ENCODE data around the gene CWF19L1. TPM values are rescaled to one million over a fixed set of nuclear protein-coding genes. Genes with fewer than 3 reads are reported as not detected.

CWF19L1 gene
- total RNA-seq, 5 donors from 2014 or later (not counting 1 experiment from before 2014, with no cell fraction given) = 37.2 to 43.9 (median 39.2) TPM

DNA sequence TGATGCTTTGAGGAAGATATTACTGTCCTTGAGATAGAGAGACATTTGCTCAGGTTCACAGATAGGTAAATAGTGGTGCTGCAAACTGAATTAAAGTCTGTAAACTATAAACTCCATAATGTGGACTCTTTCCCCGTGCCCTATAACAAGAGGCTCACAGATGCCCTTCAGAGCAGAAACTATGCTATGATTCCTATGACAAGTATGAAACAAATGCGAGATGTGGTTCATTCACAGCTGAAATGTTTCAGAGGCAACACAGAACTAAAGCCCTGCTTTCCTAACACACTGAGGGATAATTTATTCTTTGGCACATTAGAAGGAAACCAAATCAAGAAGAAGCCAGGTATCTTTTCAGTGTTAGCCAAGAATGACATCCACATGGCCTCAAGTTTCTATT is 51.4 kb downstream of the CWF19L1 start:
- no peaks in the 10 kb centered on the region for H3K4me1 Mint-ChIP-seq
- no peaks in the 10 kb centered on the region for H3K9me3 Mint-ChIP-seq
- H3K36me3 ChIP-seq (ENCODE audit: control insufficient read depth in 2 of 2, extremely low read depth in 1 of 2, insufficient read depth in 1 of 2, low read length in 1 of 2) = peaks cover 3 to 77% of the 10 kb centered on the region in 2 donors
- H3K4me1 ChIP-seq (ENCODE audit: control insufficient read depth in 1 of 2, extremely low read depth in 1 of 2, insufficient read depth in 2 of 2, low read length in 2 of 2) = no peaks in the 10 kb centered on the region
- H3K36me3 Mint-ChIP-seq = peaks cover 69% of the 10 kb centered on the region
- no peak for DNase-seq
- WGBS (ENCODE audit: insufficient coverage) = 100% methylated on average over 1 of the region's 2 CpGs
- no peak overlapping the region for H3K27ac ChIP-seq (ENCODE audit: low read length)
- no peak overlapping the region for H3K27ac Mint-ChIP-seq
- H3K27me3 ChIP-seq (replicated peaks in 1 of 2; ENCODE audit: control insufficient read depth in 2 of 2, extremely low read depth in 1 of 2, insufficient read depth in 2 of 2, low read length in 1 of 2) = no peaks in the 10 kb centered on the region
- ChIA-PET CTCF (no interaction called here), POLR2A (interaction anchor here (0.7 kb wide), 2 partner anchors 20 to 36 kb away, joined by 3 read pairs; no protein-coding TSS in a partner anchor)
- H3K9me3 ChIP-seq = no peaks in the 10 kb centered on the region
- H3K4me3 Mint-ChIP-seq = no peak overlapping the region
- ATAC-seq (replicated peaks in 1 of 4) = no peak
- no peaks in the 10 kb centered on the region for H3K27me3 Mint-ChIP-seq
- no peak overlapping the region for H3K4me3 ChIP-seq (ENCODE audit: control insufficient read depth in 1 of 2, extremely low read depth in 1 of 2, low read length in 1 of 2)

DNA sequence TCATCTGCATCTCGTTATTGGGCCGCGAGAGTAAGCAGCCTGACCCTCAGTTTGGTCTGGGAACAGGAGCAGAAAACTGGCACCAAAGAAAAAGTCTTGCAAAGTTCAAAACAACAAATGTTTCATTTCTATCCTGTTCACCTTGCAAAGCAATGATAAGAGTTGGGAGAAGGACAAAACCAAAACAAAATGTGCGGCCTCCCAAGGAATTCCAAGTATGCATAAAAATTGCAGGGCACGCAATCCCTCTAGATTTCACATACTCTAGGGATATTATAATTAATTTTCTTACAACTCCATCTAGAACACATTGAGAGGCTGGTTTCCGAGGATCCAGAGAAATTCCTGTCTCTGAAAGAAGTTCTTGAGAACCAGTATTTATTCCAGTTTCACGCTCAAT is 58.1 kb downstream of the CWF19L1 start:
- Histone ChIP-seq H3K4me1 (ENCODE audit: control insufficient read depth in 1 of 2, extremely low read depth in 1 of 2, insufficient read depth in 2 of 2, low read length in 2 of 2) (no peaks in the 10 kb centered on the region), H3K9me3 (no peaks in the 10 kb centered on the region), H3K36me3 (ENCODE audit: control insufficient read depth in 2 of 2, extremely low read depth in 1 of 2, insufficient read depth in 1 of 2, low read length in 1 of 2) (peaks cover 10 to 57% of the 10 kb centered on the region in 2 donors), H3K27me3 (replicated peaks in 1 of 2; ENCODE audit: control insufficient read depth in 2 of 2, extremely low read depth in 1 of 2, insufficient read depth in 2 of 2, low read length in 1 of 2) (no peaks in the 10 kb centered on the region), H3K4me3 (ENCODE audit: control insufficient read depth in 1 of 2, extremely low read depth in 1 of 2, low read length in 1 of 2) (no peak overlapping the region), H3K27ac (ENCODE audit: low read length) (no peak overlapping the region)
- POLR2A ChIA-PET = no interaction called here
- H3K4me3 Mint-ChIP-seq = no peak overlapping the region
- DNase-seq (no peak), ATAC-seq (replicated peaks in 1 of 4) (no peak)
- no peaks in the 10 kb centered on the region for H3K9me3 Mint-ChIP-seq
- CTCF ChIA-PET = interaction anchor here in 1 of 2 donors (1.3 kb wide), 1 partner anchor 25 kb away, joined by 3 read pairs; no protein-coding TSS in a partner anchor
- no peak overlapping the region for H3K27ac Mint-ChIP-seq
- no CpG with 5 or more reads among the region's 7 CpGs for WGBS (ENCODE audit: insufficient coverage)
- H3K4me1 Mint-ChIP-seq = peaks cover 0 to 5% (median 0%) of the 10 kb centered on the region in 3 donors
- H3K27me3 Mint-ChIP-seq = no peaks in the 10 kb centered on the region
- peaks cover 51% of the 10 kb centered on the region for H3K36me3 Mint-ChIP-seq

DNA sequence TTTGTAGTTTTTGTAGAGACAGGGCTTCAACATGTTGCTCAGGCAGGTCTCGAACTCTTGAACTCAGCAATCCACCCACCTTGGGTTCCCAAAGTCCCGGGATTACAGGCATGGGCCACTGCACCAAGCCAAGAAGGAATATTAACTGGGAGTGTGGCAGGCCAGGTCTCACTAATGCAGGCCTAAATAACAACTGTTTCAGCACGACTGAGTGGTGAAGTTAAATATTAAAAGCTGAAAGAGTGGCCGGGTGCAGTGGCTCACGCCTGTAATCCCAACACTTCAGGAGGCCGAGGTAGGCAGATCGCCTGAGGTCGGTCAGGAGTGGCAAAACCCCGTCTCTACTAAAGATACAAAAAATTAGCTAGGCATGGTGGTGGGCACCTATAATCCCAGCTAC is 59.2 kb downstream of the CWF19L1 start:
- no peak for DNase-seq
- Mint-ChIP-seq H3K4me1 (peaks cover 0 to 8% (median 0%) of the 10 kb centered on the region in 3 donors), H3K27me3 (no peaks in the 10 kb centered on the region), H3K9me3 (no peaks in the 10 kb centered on the region), H3K36me3 (peaks cover 51% of the 10 kb centered on the region), H3K4me3 (no peak overlapping the region), H3K27ac (no peak overlapping the region)
- ChIA-PET POLR2A (no interaction called here), CTCF (interaction anchor here in 1 of 2 donors (1.3 kb wide), 1 partner anchor 24 kb away, joined by 3 read pairs; no protein-coding TSS in a partner anchor)
- no peaks in the 10 kb centered on the region for H3K27me3 ChIP-seq (replicated peaks in 1 of 2; ENCODE audit: control insufficient read depth in 2 of 2, extremely low read depth in 1 of 2, insufficient read depth in 2 of 2, low read length in 1 of 2)
- no peak for ATAC-seq (replicated peaks in 1 of 4)
- no peaks in the 10 kb centered on the region for H3K4me1 ChIP-seq (ENCODE audit: control insufficient read depth in 1 of 2, extremely low read depth in 1 of 2, insufficient read depth in 2 of 2, low read length in 2 of 2)
- no peak overlapping the region for H3K4me3 ChIP-seq (ENCODE audit: control insufficient read depth in 1 of 2, extremely low read depth in 1 of 2, low read length in 1 of 2)
- H3K27ac ChIP-seq (ENCODE audit: low read length) = no peak overlapping the region
- peaks cover 10 to 56% of the 10 kb centered on the region in 2 donors for H3K36me3 ChIP-seq (ENCODE audit: control insufficient read depth in 2 of 2, extremely low read depth in 1 of 2, insufficient read depth in 1 of 2, low read length in 1 of 2)
- WGBS (ENCODE audit: insufficient coverage) = 100% methylated on average over 8 of the region's 9 CpGs
- no peaks in the 10 kb centered on the region for H3K9me3 ChIP-seq

DNA sequence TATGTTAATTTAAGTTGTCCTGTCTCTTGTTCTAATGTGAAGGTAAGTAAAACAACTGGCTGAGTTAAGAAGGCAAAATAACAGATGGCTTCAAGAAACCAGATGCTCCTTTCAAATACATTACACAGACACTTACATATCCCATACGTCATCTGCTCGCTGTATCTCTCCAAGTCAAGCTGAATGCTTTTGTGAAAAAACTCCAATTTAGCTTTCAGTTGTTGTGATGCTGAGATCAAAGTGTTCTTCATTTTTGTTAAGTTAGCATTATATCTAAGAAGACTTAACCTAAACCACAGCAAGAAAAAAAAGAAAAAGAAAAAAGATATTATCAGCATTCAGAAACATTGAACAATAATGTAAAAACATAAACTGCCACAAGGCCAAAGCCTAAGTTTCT is 63.1 kb downstream of the CWF19L1 start:
- Mint-ChIP-seq H3K27ac (peak overlapping the region in 1 of 2 donors; percentile 53), H3K4me3 (no peak overlapping the region), H3K9me3 (no peaks in the 10 kb centered on the region), H3K36me3 (peaks cover 48% of the 10 kb centered on the region), H3K4me1 (peaks cover 0 to 8% (median 0%) of the 10 kb centered on the region in 3 donors), H3K27me3 (no peaks in the 10 kb centered on the region)
- Histone ChIP-seq H3K4me3 (ENCODE audit: control insufficient read depth in 1 of 2, extremely low read depth in 1 of 2, low read length in 1 of 2) (no peak overlapping the region), H3K4me1 (ENCODE audit: control insufficient read depth in 1 of 2, extremely low read depth in 1 of 2, insufficient read depth in 2 of 2, low read length in 2 of 2) (no peaks in the 10 kb centered on the region), H3K9me3 (no peaks in the 10 kb centered on the region), H3K27me3 (replicated peaks in 1 of 2; ENCODE audit: control insufficient read depth in 2 of 2, extremely low read depth in 1 of 2, insufficient read depth in 2 of 2, low read length in 1 of 2) (no peaks in the 10 kb centered on the region), H3K36me3 (ENCODE audit: control insufficient read depth in 2 of 2, extremely low read depth in 1 of 2, insufficient read depth in 1 of 2, low read length in 1 of 2) (peaks cover 3 to 64% of the 10 kb centered on the region in 2 donors), H3K27ac (ENCODE audit: low read length) (no peak overlapping the region)
- DNase-seq = peak in 1 of 35 experiments; percentile 34
- WGBS (ENCODE audit: insufficient coverage) = no CpG with 5 or more reads among the region's 2 CpGs
- CTCF ChIA-PET = interaction anchor here in 1 of 2 donors (0.6 kb wide), 1 partner anchor 1597 kb away, joined by 3 read pairs; no protein-coding TSS in a partner anchor
- POLR2A ChIA-PET = interaction anchor here in 1 of 2 donors (1.2 kb wide), 1 partner anchor 13 kb away, joined by 3 read pairs; no protein-coding TSS in a partner anchor
- ATAC-seq (replicated peaks in 1 of 4) = peak in 1 of 4 experiments; percentile 64

DNA sequence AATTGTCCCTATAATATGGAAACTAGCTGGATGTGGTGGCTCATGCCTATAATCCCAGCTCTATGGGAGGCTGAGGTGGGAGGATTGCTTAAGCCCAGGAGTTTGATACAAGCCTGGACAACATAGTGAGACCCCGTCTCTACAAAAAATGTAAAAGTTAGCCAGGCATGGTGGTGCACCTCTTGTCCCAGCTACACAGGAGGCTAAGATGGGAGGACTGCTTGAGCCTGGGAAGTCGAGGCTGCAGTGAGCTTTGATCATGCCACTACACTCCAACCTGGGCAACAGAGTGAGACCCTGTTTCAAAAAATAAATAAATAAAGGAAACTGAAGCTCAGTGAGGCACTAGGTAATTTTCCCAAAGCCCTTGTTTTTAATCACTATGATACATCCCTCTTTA is 65.9 kb downstream of the CWF19L1 start:
- no peak overlapping the region for H3K27ac ChIP-seq (ENCODE audit: low read length)
- Mint-ChIP-seq H3K4me3 (no peak overlapping the region), H3K9me3 (no peaks in the 10 kb centered on the region), H3K36me3 (peaks cover 53% of the 10 kb centered on the region), H3K27me3 (no peaks in the 10 kb centered on the region), H3K27ac (no peak overlapping the region), H3K4me1 (peaks cover 0 to 8% (median 0%) of the 10 kb centered on the region in 3 donors)
- no peaks in the 10 kb centered on the region for H3K4me1 ChIP-seq (ENCODE audit: control insufficient read depth in 1 of 2, extremely low read depth in 1 of 2, insufficient read depth in 2 of 2, low read length in 2 of 2)
- no peaks in the 10 kb centered on the region for H3K27me3 ChIP-seq (replicated peaks in 1 of 2; ENCODE audit: control insufficient read depth in 2 of 2, extremely low read depth in 1 of 2, insufficient read depth in 2 of 2, low read length in 1 of 2)
- peaks cover 0 to 58% of the 10 kb centered on the region in 2 donors for H3K36me3 ChIP-seq (ENCODE audit: control insufficient read depth in 2 of 2, extremely low read depth in 1 of 2, insufficient read depth in 1 of 2, low read length in 1 of 2)
- POLR2A ChIA-PET = no interaction called here
- ATAC-seq (replicated peaks in 1 of 4) = no peak
- no peak overlapping the region for H3K4me3 ChIP-seq (ENCODE audit: control insufficient read depth in 1 of 2, extremely low read depth in 1 of 2, low read length in 1 of 2)
- H3K9me3 ChIP-seq = no peaks in the 10 kb centered on the region
- DNase-seq = no peak
- CTCF ChIA-PET = no interaction called here
- no CpG with 5 or more reads among the region's 2 CpGs for WGBS (ENCODE audit: insufficient coverage)

DNA sequence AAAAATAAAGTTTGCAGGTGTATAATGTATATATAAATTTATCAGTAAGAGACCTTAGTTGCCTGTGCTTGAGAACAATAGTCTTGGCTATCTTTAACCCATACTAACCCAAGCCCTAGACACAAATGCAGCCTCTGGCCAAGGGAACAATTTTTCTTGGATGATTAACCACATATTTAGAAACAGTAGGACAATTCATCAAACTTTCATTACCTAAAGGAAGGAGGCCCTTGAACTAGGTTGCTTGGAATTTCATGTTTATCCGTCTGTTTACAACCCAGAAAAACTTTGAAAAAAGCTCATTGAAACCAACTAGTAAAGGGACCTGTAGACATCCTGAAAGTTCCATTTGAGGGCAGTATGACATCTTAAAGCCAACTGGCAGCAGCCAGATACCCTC is 72.7 kb downstream of the CWF19L1 start:
- Mint-ChIP-seq H3K27ac (no peak overlapping the region), H3K4me3 (no peak overlapping the region), H3K27me3 (no peaks in the 10 kb centered on the region), H3K36me3 (peaks cover 47% of the 10 kb centered on the region), H3K9me3 (no peaks in the 10 kb centered on the region), H3K4me1 (peaks cover 6 to 12% (median 11%) of the 10 kb centered on the region in 3 donors)
- Histone ChIP-seq H3K4me1 (ENCODE audit: control insufficient read depth in 1 of 2, extremely low read depth in 1 of 2, insufficient read depth in 2 of 2, low read length in 2 of 2) (no peaks in the 10 kb centered on the region), H3K27me3 (replicated peaks in 1 of 2; ENCODE audit: control insufficient read depth in 2 of 2, extremely low read depth in 1 of 2, insufficient read depth in 2 of 2, low read length in 1 of 2) (no peaks in the 10 kb centered on the region), H3K27ac (ENCODE audit: low read length) (no peak overlapping the region), H3K36me3 (ENCODE audit: control insufficient read depth in 2 of 2, extremely low read depth in 1 of 2, insufficient read depth in 1 of 2, low read length in 1 of 2) (peaks cover 0 to 46% of the 10 kb centered on the region in 2 donors), H3K4me3 (ENCODE audit: control insufficient read depth in 1 of 2, extremely low read depth in 1 of 2, low read length in 1 of 2) (no peak overlapping the region), H3K9me3 (no peaks in the 10 kb centered on the region)
- no peak for ATAC-seq (replicated peaks in 1 of 4)
- ChIA-PET POLR2A (no interaction called here), CTCF (no interaction called here)
- no CpG with 5 or more reads among the region's 1 CpG for WGBS (ENCODE audit: insufficient coverage)
- DNase-seq = no peak
